ENCODE measurements around the gene ADGRL3. TPM values are rescaled to one million over a fixed set of nuclear protein-coding genes. Genes with fewer than 3 reads are reported as not detected.

ADGRL3 gene
- total RNA-seq, 4 donors from 2014 or later, result 6.5 to 19.0 (median 14.0) TPM

- Histone ChIP-seq H3K27ac (no peak overlapping the region), H3K36me3 (no peaks in the 10 kb centered on the region), H3K27me3 (no peaks in the 10 kb centered on the region), H3K9me3 (no peaks in the 10 kb centered on the region), H3K4me1 (no peaks in the 10 kb centered on the region), H3K4me3 (no peak overlapping the region)
- 91% methylated on average over 2 of the region's 2 CpGs for WGBS
- TF ChIP-seq POLR2A (IDR thresholded peaks at IDR 0.05), result no peak
- TF ChIP-seq, protein P1, sequence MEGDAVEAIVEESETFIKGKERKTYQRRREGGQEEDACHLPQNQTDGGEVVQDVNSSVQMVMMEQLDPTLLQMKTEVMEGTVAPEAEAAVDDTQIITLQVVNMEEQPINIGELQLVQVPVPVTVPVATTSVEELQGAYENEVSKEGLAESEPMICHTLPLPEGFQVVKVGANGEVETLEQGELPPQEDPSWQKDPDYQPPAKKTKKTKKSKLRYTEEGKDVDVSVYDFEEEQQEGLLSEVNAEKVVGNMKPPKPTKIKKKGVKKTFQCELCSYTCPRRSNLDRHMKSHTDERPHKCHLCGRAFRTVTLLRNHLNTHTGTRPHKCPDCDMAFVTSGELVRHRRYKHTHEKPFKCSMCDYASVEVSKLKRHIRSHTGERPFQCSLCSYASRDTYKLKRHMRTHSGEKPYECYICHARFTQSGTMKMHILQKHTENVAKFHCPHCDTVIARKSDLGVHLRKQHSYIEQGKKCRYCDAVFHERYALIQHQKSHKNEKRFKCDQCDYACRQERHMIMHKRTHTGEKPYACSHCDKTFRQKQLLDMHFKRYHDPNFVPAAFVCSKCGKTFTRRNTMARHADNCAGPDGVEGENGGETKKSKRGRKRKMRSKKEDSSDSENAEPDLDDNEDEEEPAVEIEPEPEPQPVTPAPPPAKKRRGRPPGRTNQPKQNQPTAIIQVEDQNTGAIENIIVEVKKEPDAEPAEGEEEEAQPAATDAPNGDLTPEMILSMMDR (IDR thresholded peaks at IDR 0.05), result no peak
- no peak for TF ChIP-seq EP300 (IDR thresholded peaks at IDR 0.05)
- no peak for TF ChIP-seq POLR2AphosphoS5 (IDR thresholded peaks at IDR 0.05)
- no peak for DNase-seq (ENCODE audit: low spot score in 2 of 2)
Measured at GRCh38 chr4:61805227-61805626, 605.1 kb downstream of the ADGRL3 start.

- no peak overlapping the region for H3K4me3 ChIP-seq
- WGBS, result 37% methylated on average over 2 of the region's 2 CpGs
- TF ChIP-seq, protein P1 (IDR thresholded peaks at IDR 0.05), result no peak
- no peak for TF ChIP-seq POLR2A (IDR thresholded peaks at IDR 0.05)
- no peak for TF ChIP-seq EP300 (IDR thresholded peaks at IDR 0.05)
- TF ChIP-seq POLR2AphosphoS5 (IDR thresholded peaks at IDR 0.05), result no peak
- no peaks in the 10 kb centered on the region for H3K36me3 ChIP-seq
- H3K27me3 ChIP-seq, result no peaks in the 10 kb centered on the region
- H3K4me1 ChIP-seq, result no peaks in the 10 kb centered on the region
- no peak for DNase-seq (ENCODE audit: low spot score in 2 of 2)
- no peaks in the 10 kb centered on the region for H3K9me3 ChIP-seq
- H3K27ac ChIP-seq, result no peak overlapping the region
Measured at GRCh38 chr4:61805979-61806378, 605.9 kb downstream of the ADGRL3 start.

- Histone ChIP-seq H3K4me3 (no peak overlapping the region), H3K27me3 (no peaks in the 10 kb centered on the region), H3K27ac (no peak overlapping the region), H3K9me3 (peaks cover 2% of the 10 kb centered on the region), H3K36me3 (peaks cover 3% of the 10 kb centered on the region), H3K4me1 (no peaks in the 10 kb centered on the region)
- DNase-seq (ENCODE audit: low spot score in 2 of 2), result no peak
- no peak for TF ChIP-seq EP300 (IDR thresholded peaks at IDR 0.05)
- TF ChIP-seq POLR2AphosphoS5 (IDR thresholded peaks at IDR 0.05), result no peak
- TF ChIP-seq, protein P1 (IDR thresholded peaks at IDR 0.05), result no peak
- TF ChIP-seq POLR2A (IDR thresholded peaks at IDR 0.05), result no peak
- 46% methylated on average over 2 of the region's 2 CpGs for WGBS
Measured at GRCh38 chr4:61812171-61812570, 612.0 kb downstream of the ADGRL3 start.

DNA sequence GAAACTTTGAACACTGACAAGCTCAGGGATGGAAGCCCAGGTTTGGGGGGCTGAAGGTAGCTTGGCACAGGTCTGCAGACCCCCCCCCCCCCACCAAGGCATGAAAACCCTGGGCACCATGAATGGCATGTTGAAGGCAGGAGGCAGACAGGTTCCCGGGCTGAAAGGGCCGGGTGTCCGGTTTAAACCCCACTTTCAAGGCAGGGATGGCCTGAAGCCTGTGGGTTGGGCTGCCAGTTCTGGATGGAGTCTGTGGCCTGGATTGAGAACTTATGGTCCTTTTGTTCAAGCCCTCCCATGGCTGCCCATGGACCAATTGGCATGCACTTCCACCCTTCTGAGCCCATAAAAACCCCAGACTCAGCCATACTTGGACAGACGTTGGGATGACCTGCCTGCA, 616.9 kb downstream of the ADGRL3 start:
- H3K36me3 ChIP-seq, result peaks cover 3% of the 10 kb centered on the region
- peaks cover 4% of the 10 kb centered on the region for H3K9me3 ChIP-seq
- H3K27me3 ChIP-seq, result no peaks in the 10 kb centered on the region
- no peaks in the 10 kb centered on the region for H3K4me1 ChIP-seq
- WGBS, result 93% methylated on average over 4 of the region's 4 CpGs
- TF ChIP-seq POLR2AphosphoS5 (IDR thresholded peaks at IDR 0.05) (no peak), EP300 (IDR thresholded peaks at IDR 0.05) (no peak), POLR2A (IDR thresholded peaks at IDR 0.05) (no peak)
- TF ChIP-seq, protein P1 (IDR thresholded peaks at IDR 0.05), result no peak
- H3K4me3 ChIP-seq, result no peak overlapping the region
- no peak for DNase-seq (ENCODE audit: low spot score in 2 of 2)
- H3K27ac ChIP-seq, result no peak overlapping the region

DNA sequence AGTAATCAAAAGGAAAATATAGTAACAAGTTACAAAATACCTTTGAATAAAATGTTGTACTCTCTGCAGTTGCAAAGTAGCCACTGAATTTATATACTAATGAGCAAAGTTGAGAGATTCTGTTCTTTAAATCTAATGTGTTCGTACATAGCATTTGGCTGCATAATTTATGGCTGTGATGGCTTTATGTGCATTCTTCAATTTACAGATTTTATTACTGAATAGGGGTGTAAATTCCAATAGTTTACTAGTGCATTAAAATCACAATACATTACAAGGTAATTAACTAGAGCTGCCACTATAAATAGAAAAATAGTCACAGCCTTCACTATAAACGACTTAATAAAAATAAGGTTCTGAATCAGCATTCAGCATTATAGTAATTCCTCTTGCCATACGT, 620.0 kb downstream of the ADGRL3 start:
- TF ChIP-seq POLR2AphosphoS5 (IDR thresholded peaks at IDR 0.05), result no peak
- TF ChIP-seq, protein P1 (IDR thresholded peaks at IDR 0.05), result no peak
- no peak for TF ChIP-seq EP300 (IDR thresholded peaks at IDR 0.05)
- TF ChIP-seq POLR2A (IDR thresholded peaks at IDR 0.05), result no peak
- Histone ChIP-seq H3K4me1 (no peaks in the 10 kb centered on the region), H3K36me3 (peaks cover 3% of the 10 kb centered on the region), H3K4me3 (no peak overlapping the region), H3K27ac (no peak overlapping the region), H3K27me3 (no peaks in the 10 kb centered on the region), H3K9me3 (peaks cover 4% of the 10 kb centered on the region)
- no peak for DNase-seq (ENCODE audit: low spot score in 2 of 2)
- 55% methylated on average over 3 of the region's 3 CpGs for WGBS

Measured in suprapubic skin (tissue), 4 donors.